ENCODE data around the gene ERI3.

Gene ERI3

DNA sequence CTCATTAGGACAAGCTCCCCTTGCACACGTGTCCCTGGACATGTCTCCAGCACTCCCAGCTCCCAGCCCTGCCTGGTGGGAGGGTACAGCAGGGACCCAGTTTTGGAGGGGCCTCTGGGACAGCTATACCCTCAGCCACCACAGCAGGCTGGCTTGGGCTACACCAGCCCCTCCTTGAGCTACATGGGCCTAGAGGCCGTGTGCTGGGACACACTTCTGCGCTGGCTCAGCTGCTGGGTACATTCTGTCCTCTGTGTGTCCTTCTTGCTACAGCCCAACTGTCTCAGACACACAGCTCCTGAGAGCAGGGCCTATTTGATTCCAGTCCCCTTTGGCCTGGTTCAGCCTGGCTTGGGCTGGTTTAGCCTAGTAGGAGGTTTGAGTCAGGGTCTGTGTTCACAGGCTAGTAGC, 115.1 kb downstream of the ERI3 start:
- no peak overlapping the region for H3K4me3 ChIP-seq (ENCODE audit: low read depth, low read length)
- no peak for DNase-seq (ENCODE audit: low read depth)
- TF ChIP-seq, protein P1, sequence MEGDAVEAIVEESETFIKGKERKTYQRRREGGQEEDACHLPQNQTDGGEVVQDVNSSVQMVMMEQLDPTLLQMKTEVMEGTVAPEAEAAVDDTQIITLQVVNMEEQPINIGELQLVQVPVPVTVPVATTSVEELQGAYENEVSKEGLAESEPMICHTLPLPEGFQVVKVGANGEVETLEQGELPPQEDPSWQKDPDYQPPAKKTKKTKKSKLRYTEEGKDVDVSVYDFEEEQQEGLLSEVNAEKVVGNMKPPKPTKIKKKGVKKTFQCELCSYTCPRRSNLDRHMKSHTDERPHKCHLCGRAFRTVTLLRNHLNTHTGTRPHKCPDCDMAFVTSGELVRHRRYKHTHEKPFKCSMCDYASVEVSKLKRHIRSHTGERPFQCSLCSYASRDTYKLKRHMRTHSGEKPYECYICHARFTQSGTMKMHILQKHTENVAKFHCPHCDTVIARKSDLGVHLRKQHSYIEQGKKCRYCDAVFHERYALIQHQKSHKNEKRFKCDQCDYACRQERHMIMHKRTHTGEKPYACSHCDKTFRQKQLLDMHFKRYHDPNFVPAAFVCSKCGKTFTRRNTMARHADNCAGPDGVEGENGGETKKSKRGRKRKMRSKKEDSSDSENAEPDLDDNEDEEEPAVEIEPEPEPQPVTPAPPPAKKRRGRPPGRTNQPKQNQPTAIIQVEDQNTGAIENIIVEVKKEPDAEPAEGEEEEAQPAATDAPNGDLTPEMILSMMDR (IDR thresholded peaks at IDR 0.05; ENCODE audit: control insufficient read depth, extremely low read depth, insufficient read depth) = no peak

DNA sequence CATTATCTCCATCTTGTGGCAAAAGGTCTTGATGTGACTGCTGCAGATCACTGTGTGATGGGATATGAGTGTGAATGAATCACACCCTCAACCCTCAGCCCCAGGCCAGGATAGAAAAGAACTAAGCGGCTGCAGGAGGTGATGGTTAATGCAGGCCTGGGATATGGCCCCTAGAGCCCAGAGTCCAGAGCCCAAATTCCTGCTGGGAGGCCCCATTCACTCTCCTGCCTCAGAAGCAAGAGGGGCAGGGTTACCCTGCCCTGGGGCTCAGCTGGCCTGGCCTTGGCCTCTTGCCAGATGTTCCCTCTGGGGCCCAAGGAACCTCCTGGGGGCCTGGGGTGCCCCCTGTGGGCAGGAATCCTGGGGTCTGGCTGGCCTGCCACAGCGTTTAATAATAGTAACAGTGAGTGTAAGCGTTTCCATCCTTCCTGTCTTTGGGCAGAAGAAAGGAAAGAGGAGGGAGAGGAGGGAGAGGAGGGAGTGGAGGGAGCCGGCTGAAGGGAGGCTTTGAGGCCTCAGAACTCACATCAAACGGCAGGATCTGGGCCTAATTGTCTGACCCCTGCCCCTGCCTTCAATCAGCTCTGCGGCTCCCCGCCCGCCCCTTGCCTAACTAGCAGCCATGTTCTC, 115.6 kb downstream of the ERI3 start:
- TF ChIP-seq, protein P1 (IDR thresholded peaks at IDR 0.05; ENCODE audit: control insufficient read depth, extremely low read depth, insufficient read depth) = no peak
- no peak for DNase-seq (ENCODE audit: low read depth)
- no peak overlapping the region for H3K4me3 ChIP-seq (ENCODE audit: low read depth, low read length)

DNA sequence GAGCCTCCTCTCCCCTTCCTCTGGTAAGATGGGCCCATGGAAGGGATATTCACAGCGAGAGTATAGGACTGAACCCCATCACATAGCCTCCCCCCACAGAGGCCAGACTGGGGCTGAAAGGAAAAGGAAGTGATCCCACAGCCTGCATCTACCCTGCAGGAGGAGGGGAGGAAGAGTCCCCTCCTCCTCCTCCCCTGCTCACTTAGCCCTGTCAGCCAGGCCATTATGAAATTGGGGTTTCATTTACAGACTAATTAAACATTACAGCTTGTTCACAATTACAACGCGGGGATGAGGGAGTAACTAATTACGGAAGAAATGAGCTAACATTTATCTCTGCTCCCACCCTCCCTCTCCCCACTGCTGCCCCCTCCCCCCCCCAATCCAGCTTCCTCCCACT, 116.4 kb downstream of the ERI3 start:
- TF ChIP-seq, protein P1 (IDR thresholded peaks at IDR 0.05; ENCODE audit: control insufficient read depth, extremely low read depth, insufficient read depth) = no peak
- DNase-seq (ENCODE audit: low read depth) = no peak
- H3K4me3 ChIP-seq (ENCODE audit: low read depth, low read length) = no peak overlapping the region

DNA sequence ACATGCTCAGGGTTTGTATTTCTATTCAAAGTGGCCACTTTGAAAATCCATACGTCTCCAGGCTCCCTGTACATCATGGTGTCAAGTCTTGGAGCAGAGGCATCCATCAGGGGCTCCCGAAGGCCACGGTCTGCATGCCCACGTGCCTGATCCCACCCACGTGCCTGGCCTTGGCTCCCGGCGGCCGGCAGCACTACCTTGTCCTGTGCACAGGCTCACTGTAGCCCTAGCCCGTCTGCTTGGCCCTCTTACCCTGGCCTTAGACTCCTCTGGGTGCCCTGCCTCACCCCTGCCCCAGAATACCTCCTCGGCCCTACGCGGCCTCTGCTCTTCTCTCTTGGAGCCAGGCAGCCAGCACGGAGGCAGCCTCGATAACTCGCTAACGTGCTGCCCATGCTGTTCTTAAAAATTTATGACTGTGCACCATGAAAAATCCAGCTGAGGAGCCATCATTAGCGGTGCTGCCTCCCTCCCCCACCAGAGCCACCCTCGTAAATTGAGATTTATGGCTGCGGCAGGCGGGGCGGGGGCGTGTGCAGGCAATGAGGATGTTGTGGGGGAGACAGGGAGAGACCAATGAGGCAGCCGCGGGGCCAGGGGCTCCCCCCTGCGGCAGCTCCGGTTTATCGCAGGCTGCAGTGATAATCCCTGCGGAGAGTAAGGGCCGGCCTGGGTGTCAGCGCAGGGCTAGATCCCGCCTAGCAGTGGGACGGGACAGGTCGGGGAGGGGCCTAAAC, 117.2 kb downstream of the ERI3 start:
- no peak for DNase-seq (ENCODE audit: low read depth)
- TF ChIP-seq, protein P1 (IDR thresholded peaks at IDR 0.05; ENCODE audit: control insufficient read depth, extremely low read depth, insufficient read depth) = no peak
- H3K4me3 ChIP-seq (ENCODE audit: low read depth, low read length) = no peak overlapping the region

DNA sequence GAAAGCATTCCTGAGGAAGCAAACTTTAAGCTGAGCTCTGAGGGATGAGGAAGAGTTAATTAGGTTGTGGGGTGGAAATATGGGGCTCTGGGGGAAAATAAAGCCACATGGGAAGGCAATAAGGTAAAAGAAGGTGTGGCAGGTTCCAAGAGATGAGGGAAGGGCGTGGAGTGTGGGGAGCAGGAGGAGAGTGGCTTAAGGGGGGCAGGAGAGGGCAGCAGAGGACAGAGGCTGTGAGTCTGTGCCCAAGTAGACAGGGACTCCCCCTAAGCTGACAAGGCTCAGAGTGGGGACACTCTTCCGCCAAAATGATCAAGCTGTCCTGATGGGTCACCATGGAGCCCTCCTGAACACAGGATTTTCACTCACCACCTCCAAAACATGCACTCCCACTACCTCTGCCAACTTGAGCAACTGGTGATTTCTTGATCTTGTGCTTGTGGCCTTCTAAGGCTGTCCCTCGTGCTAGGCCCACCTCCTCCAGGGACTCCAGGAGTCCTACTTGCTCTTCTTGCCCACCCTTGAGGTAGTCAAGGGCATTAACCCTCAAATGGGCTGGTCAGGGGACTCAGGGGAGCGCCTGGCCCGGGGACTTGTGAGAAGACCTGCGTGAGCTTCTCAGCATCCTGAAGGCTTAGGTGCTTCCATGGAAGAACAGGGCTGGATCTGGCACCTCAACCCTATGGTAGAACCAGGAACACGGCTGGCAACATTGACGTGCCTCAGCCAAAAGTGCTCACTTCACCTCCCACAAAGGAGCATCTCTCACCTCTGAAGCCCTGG, 118.4 kb downstream of the ERI3 start:
- no peak for DNase-seq (ENCODE audit: low read depth)
- H3K4me3 ChIP-seq (ENCODE audit: low read depth, low read length) = no peak overlapping the region
- TF ChIP-seq, protein P1 (IDR thresholded peaks at IDR 0.05; ENCODE audit: control insufficient read depth, extremely low read depth, insufficient read depth) = no peak

DNA sequence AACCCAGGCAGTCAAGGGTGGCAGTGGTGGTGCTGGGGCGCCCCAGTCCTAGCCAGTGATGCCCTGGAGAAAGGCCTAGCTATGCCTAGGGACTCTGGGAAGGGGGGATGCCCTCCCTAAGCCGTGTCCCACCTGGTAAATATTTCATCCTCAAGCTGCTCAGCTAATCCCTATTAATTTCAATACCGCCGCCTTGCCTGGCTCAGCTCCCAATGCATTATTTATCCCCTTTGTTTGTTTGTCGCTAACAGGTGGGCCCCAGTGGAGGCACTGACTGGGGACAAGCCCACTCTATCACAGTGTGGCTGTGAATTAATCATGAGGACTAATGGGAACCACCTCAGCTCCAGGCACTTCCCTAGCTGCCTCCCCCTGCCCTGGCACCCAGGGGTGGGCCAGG, 119.2 kb downstream of the ERI3 start:
- DNase-seq (ENCODE audit: low read depth) = no peak
- TF ChIP-seq, protein P1 (IDR thresholded peaks at IDR 0.05; ENCODE audit: control insufficient read depth, extremely low read depth, insufficient read depth) = no peak

More for the DNA sequence above, 119.2 kb downstream of the ERI3 start:
- no peak overlapping the region for H3K4me3 ChIP-seq (ENCODE audit: low read depth, low read length)

All from LNCaP clone FGC (cell line).